ENCODE results near the gene PLEKHO1.
A peak's percentile ranks its signal among the peaks of the same experiment; 100 is the strongest.
"Not testable (repeated sequence)": the region's sequence is repeated elsewhere in the genome, so short reads cannot be mapped to it uniquely, and the experiment has no call there.

PLEKHO1 gene

DNA sequence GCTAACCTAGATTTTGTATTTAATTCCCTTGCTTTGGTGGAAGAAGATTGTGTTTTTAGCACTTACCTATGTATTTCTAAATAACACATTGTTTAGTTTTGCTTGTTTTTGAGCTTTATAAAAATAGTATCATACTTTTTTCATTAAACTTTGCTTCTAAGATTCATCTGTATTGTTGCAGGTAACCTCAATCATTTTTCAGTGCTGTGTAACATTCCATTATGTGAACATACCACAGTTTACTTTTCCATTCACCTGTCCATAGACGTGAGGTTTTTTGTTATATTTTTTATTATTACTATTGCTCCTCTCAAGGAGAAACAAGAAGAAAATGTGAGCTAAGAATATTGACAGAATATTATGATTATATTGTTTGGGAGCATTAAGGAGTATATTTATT, 15.2 kb upstream of the PLEKHO1 start:
- no peak for DNase-seq (ENCODE audit: low read depth)
- no peak overlapping the region for H3K4me3 ChIP-seq (replicated peaks; ENCODE audit: low read depth, low read length)
- TF ChIP-seq CTCF (IDR thresholded peaks at IDR 0.05; ENCODE audit: low read length, missing control alignments): no peak

GRCh38 chr1:150135400-150135799, 14.3 kb upstream of the PLEKHO1 start:
- H3K4me3 ChIP-seq (replicated peaks; ENCODE audit: low read depth, low read length): not testable (repeated sequence)

GRCh38 chr1:150138044-150138443, 11.7 kb upstream of the PLEKHO1 start:
- no peak for DNase-seq (ENCODE audit: low read depth)
- no peak for TF ChIP-seq CTCF (IDR thresholded peaks at IDR 0.05; ENCODE audit: low read length, missing control alignments)
- H3K4me3 ChIP-seq (replicated peaks; ENCODE audit: low read depth, low read length): no peak overlapping the region

More at GRCh38 chr1:150135400-150135799, 14.3 kb upstream of the PLEKHO1 start:
- not testable (repeated sequence) for DNase-seq (ENCODE audit: low read depth)

GRCh38 chr1:150141452-150141851, 8.3 kb upstream of the PLEKHO1 start:
- no peak for DNase-seq (ENCODE audit: low read depth)
- TF ChIP-seq CTCF (IDR thresholded peaks at IDR 0.05; ENCODE audit: low read length, missing control alignments): no peak

DNA sequence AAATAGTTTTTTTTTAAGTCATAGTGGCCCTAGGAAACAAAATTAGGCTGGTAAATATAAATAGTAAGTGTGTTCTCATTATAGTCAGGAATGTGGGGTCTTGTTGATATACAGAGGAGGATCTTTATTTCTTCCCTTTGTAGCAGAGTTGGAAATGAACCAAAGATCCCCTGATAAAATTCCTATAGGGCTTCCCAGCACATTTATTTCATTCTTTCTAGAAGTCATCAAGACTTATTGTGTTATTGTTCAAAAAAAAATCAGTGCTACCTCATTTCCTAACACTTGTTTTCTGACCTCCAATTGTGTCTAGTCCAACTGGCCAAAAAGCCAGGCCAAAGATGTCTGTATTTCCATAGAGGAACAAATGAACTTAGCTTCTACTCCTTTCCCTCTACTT, 7.6 kb upstream of the PLEKHO1 start:
- peak; percentile 32 for DNase-seq (ENCODE audit: low read depth)
- TF ChIP-seq CTCF (IDR thresholded peaks at IDR 0.05; ENCODE audit: low read length, missing control alignments): no peak
- H3K4me3 ChIP-seq (replicated peaks; ENCODE audit: low read depth, low read length): no peak overlapping the region

More at GRCh38 chr1:150141452-150141851, 8.3 kb upstream of the PLEKHO1 start:
- no peak overlapping the region for H3K4me3 ChIP-seq (replicated peaks; ENCODE audit: low read depth, low read length)

GRCh38 chr1:150144606-150145005, 5.1 kb upstream of the PLEKHO1 start:
- no peak overlapping the region for H3K4me3 ChIP-seq (replicated peaks; ENCODE audit: low read depth, low read length)
- no peak for TF ChIP-seq CTCF (IDR thresholded peaks at IDR 0.05; ENCODE audit: low read length, missing control alignments)
- no peak for DNase-seq (ENCODE audit: low read depth)

DNA sequence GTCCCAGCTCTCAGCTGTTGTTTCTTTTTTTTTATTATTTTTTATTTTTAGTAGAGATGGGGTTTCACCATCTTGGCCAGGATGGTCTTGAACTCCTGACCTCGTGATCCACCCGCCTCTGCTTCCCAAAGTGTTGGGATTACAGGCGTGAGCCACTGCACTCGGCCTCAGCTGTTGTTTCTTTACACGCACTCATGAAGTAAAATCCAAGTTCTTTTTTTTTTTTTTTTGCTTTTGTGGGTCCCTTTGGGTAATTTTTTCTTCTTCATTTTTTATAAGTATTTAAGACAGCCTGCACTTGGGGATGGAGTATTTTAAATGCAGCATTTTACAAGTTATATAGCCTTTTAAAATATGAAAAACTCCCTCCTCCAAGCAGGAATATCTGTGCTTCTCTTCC, 3.7 kb upstream of the PLEKHO1 start:
- not testable (repeated sequence) for DNase-seq (ENCODE audit: low read depth); H3K4me3 ChIP-seq (replicated peaks; ENCODE audit: low read depth, low read length)

- H3K4me3 ChIP-seq (replicated peaks; ENCODE audit: low read depth, low read length): no peak overlapping the region
- no peak for TF ChIP-seq CTCF (IDR thresholded peaks at IDR 0.05; ENCODE audit: low read length, missing control alignments)
- no peak for DNase-seq (ENCODE audit: low read depth)
Observed at GRCh38 chr1:150146849-150147542, 2.7 kb upstream of the PLEKHO1 start.
